H9 (cell line): ENCODE data around the gene MLLT3. TPM values are rescaled to one million over a fixed set of nuclear protein-coding genes. Genes with fewer than 3 reads are reported as not detected.

ENCODE experiments used
- DNase-seq: peaks from one replicate; pipeline ENCODE4 v3.0.0-alpha.2; 2017
- H2AFZ ChIP-seq: one replicate; pipeline ENCODE4 v1.6.1; 2013; ENCODE audit warnings: mild to moderate bottlenecking, low read length, control low read depth, moderate library complexity
- H2AK5ac ChIP-seq: 2 replicates; pipeline ENCODE4 v1.6.1; 2013; ENCODE audit warnings: low read length, control low read depth, mixed read lengths; ENCODE audit not compliant: insufficient read length
- H2BK120ac ChIP-seq: one replicate; pipeline ENCODE4 v1.6.1; 2013; ENCODE audit warnings: low read depth, mild to moderate bottlenecking, low read length, control low read depth, inconsistent platforms; ENCODE audit not compliant: poor library complexity, severe bottlenecking
- H2BK12ac ChIP-seq: 2 replicates; pipeline ENCODE4 v1.6.1; 2013; ENCODE audit warnings: low read length, control low read depth, mixed read lengths, low read depth; ENCODE audit not compliant: insufficient read length
- H2BK15ac ChIP-seq: 2 replicates; pipeline ENCODE4 v1.6.1; 2013; ENCODE audit warnings: low read depth, low read length, control low read depth
- H2BK20ac ChIP-seq: one replicate; pipeline ENCODE4 v1.6.1; 2013; ENCODE audit warnings: low read depth, mild to moderate bottlenecking, low read length, control low read depth, inconsistent platforms; ENCODE audit not compliant: poor library complexity, severe bottlenecking
- H2BK5ac ChIP-seq: 2 replicates; pipeline ENCODE4 v1.6.1; 2013; ENCODE audit warnings: low read length, control low read depth, mixed read lengths; ENCODE audit not compliant: insufficient read length
- H3K14ac ChIP-seq: 2 replicates; pipeline ENCODE4 v1.6.1; 2013; ENCODE audit warnings: low read length, control low read depth; ENCODE audit not compliant: insufficient read depth
- H3K18ac ChIP-seq: 2 replicates; pipeline ENCODE4 v1.6.1; 2013; ENCODE audit warnings: low read depth, mild to moderate bottlenecking, mixed read lengths, low read length, control low read depth; ENCODE audit not compliant: insufficient read length
- H3K23ac ChIP-seq: 2 replicates; pipeline ENCODE4 v1.6.1; 2013; ENCODE audit warnings: low read length, control low read depth, mixed read lengths, low read depth; ENCODE audit not compliant: insufficient read length
- H3K23me2 ChIP-seq: 2 replicates; pipeline ENCODE4 v1.6.1; 2013; ENCODE audit warnings: low read depth, mild to moderate bottlenecking, mixed read lengths, low read length, control low read depth; ENCODE audit not compliant: insufficient read length, poor library complexity, severe bottlenecking
- H3K27ac ChIP-seq: 2 replicates; pipeline ENCODE4 v1.5.1; 2013; ENCODE audit warnings: low read length, control low read depth, mixed read lengths, low read depth; ENCODE audit not compliant: insufficient read length
- H3K27me3 ChIP-seq: 2 replicates; pipeline ENCODE4 v1.6.1; 2013; ENCODE audit warnings: low read length, control low read depth, inconsistent platforms; ENCODE audit not compliant: insufficient read depth
- H3K4ac ChIP-seq: 2 replicates; pipeline ENCODE4 v1.6.1; 2013; ENCODE audit warnings: low read depth, mild to moderate bottlenecking, control low read depth, inconsistent platforms, low read length, moderate library complexity
- H3K4me1 ChIP-seq: 2 replicates; pipeline ENCODE4 v1.6.1; 2013; ENCODE audit warnings: low read length, control low read depth, inconsistent platforms; ENCODE audit not compliant: insufficient read depth
- H3K4me2 ChIP-seq: 2 replicates; pipeline ENCODE4 v1.6.1; 2013; ENCODE audit warnings: low read length, control low read depth, mixed read lengths; ENCODE audit not compliant: insufficient read length, insufficient read depth
- H3K56ac ChIP-seq: 2 replicates; pipeline ENCODE4 v1.6.1; 2013; ENCODE audit warnings: low read depth, mild to moderate bottlenecking, mixed read lengths, low read length, control low read depth; ENCODE audit not compliant: insufficient read length
- H3K79me1 ChIP-seq: 2 replicates; pipeline ENCODE4 v1.6.1; 2013; ENCODE audit warnings: low read depth, mild to moderate bottlenecking, moderate library complexity, low read length, control low read depth, inconsistent platforms; ENCODE audit not compliant: insufficient read depth, poor library complexity, severe bottlenecking
- H3K79me2 ChIP-seq: 2 replicates; pipeline ENCODE4 v1.6.1; 2013; ENCODE audit warnings: low read length, control low read depth, inconsistent platforms; ENCODE audit not compliant: insufficient read depth
- H3K9ac ChIP-seq: 2 replicates; pipeline ENCODE4 v1.6.1; 2013; ENCODE audit warnings: low read length, control low read depth, mixed read lengths; ENCODE audit not compliant: insufficient read length; ENCODE audit errors: extremely low read depth
- H3K9me3 ChIP-seq: one replicate; pipeline ENCODE4 v1.6.1; 2013; ENCODE audit warnings: low read depth, low read length, inconsistent platforms; ENCODE audit not compliant: control insufficient read depth
- H3T11ph ChIP-seq: one replicate; pipeline ENCODE4 v1.6.1; 2013; ENCODE audit warnings: mild to moderate bottlenecking, low read length, control low read depth, inconsistent platforms
- H4K20me1 ChIP-seq: one replicate; pipeline ENCODE4 v1.6.1; 2013; ENCODE audit not compliant: control insufficient read depth, insufficient read length, insufficient read depth
- H4K5ac ChIP-seq: 2 replicates; pipeline ENCODE4 v1.6.1; 2013; ENCODE audit warnings: low read depth, mild to moderate bottlenecking, mixed read lengths, low read length, control low read depth; ENCODE audit not compliant: insufficient read length
- H4K8ac ChIP-seq: replicated peaks from 2 replicates; pipeline ENCODE4 v1.6.1; 2013; ENCODE audit warnings: low read length, control low read depth, mixed read lengths, low read depth; ENCODE audit not compliant: insufficient read length
- H4K91ac ChIP-seq: 2 replicates; pipeline ENCODE4 v1.6.1; 2013; ENCODE audit warnings: low read depth, mild to moderate bottlenecking, moderate library complexity, mixed read lengths, low read length, control low read depth; ENCODE audit not compliant: insufficient read length
- H3K27ac Mint-ChIP-seq, 3 experiments: 2 replicates in 2 of 3; 3 replicates in 1 of 3; pipeline ENCODE4 v1.8.0; 2020 to 2021; ENCODE audit warnings: mixed read lengths in 3 of 3, mild to moderate bottlenecking in 1 of 3, moderate library complexity in 1 of 3
- H3K27me3 Mint-ChIP-seq: 2 replicates; pipeline ENCODE4 v1.8.0; 2021; ENCODE audit warnings: low read depth, mild to moderate bottlenecking, moderate library complexity, mixed read lengths
- H3K36me3 Mint-ChIP-seq, 3 experiments: 2 replicates in 2 of 3; 3 replicates in 1 of 3; pipeline ENCODE4 v1.8.0; 2020 to 2021; ENCODE audit warnings: low read depth in 3 of 3, mixed read lengths in 3 of 3; ENCODE audit not compliant: insufficient read depth in 1 of 3
- H3K4me1 Mint-ChIP-seq, 2 experiments: 2 replicates each; pipeline ENCODE4 v1.8.0; 2020; ENCODE audit warnings: mixed read lengths in 2 of 2
- H3K4me3 Mint-ChIP-seq, 2 experiments: 2 replicates in 1 of 2; 3 replicates in 1 of 2; pipeline ENCODE4 v1.8.0; 2020 to 2021; ENCODE audit warnings: mild to moderate bottlenecking in 2 of 2, mixed read lengths in 2 of 2, moderate library complexity in 1 of 2
- H3K9me3 Mint-ChIP-seq, 2 experiments: 2 replicates in 1 of 2; 3 replicates in 1 of 2; pipeline ENCODE4 v1.8.0; 2020; ENCODE audit warnings: mild to moderate bottlenecking in 2 of 2, mixed read lengths in 2 of 2, moderate library complexity in 1 of 2
- CTCF ChIP-seq: fragments of 200-600 bp; sonication (generic); conservative IDR thresholded peaks from 3 replicates; pipeline ENCODE4 v1.8.0; 2021; ENCODE audit warnings: antibody characterized with exemption, mild to moderate bottlenecking
- WGBS: extraction: QIAGEN DNeasy Blood & Tissue Kit; methylation state at CpG from one replicate; pipeline ENCODE4 v1.1.7; 2013; ENCODE audit warnings: missing lambda C conversion rate, low lambda C conversion rate, mixed read lengths; ENCODE audit not compliant: insufficient read length; ENCODE audit errors: extremely low coverage; 5-methylcytosine and 5-hydroxymethylcytosine counted together
- total RNA-seq: library from RNA; stranded (reverse); gene quantifications from 2 replicates; pipeline ENCODE4 v1.2.1, GENCODE V29; 2021

Gene MLLT3
- total RNA-seq, 1 experiment from 2014 or later, result 3.9 TPM

- WGBS, result no CpG with 5 or more reads among the region's 3 CpGs
- no peak overlapping the region for H3K23ac ChIP-seq
- no peak for TF ChIP-seq CTCF
These were observed 14.7 kb upstream of the MLLT3 start for GRCh38 chr9:20636888-20637440.

More at GRCh38 chr9:20636888-20637440, 14.7 kb upstream of the MLLT3 start:
- H4K91ac ChIP-seq, result no peak overlapping the region
- H2AK5ac ChIP-seq, result no peak overlapping the region
- H3K79me2 ChIP-seq, result no peaks in the 10 kb centered on the region
- H3T11ph ChIP-seq, result no peak overlapping the region
- H4K8ac ChIP-seq, result no peak overlapping the region
- no peaks in the 10 kb centered on the region for H3K9me3 ChIP-seq
- no peaks in the 10 kb centered on the region for H3K36me3 Mint-ChIP-seq
- no peak overlapping the region for H3K14ac ChIP-seq
- H3K27me3 Mint-ChIP-seq, result no peaks in the 10 kb centered on the region
- no peak overlapping the region for H2BK15ac ChIP-seq
- H3K23me2 ChIP-seq, result no peaks in the 10 kb centered on the region
- H3K9ac ChIP-seq, result no peak overlapping the region
- H3K4ac ChIP-seq, result no peak overlapping the region
- no peak overlapping the region for H3K4me3 Mint-ChIP-seq
- peaks cover 29 to 30% of the 10 kb centered on the region in 2 experiments for H3K4me1 Mint-ChIP-seq
- no peaks in the 10 kb centered on the region for H3K79me1 ChIP-seq
- H3K18ac ChIP-seq, result no peak overlapping the region
- no peaks in the 10 kb centered on the region for H3K27me3 ChIP-seq
- H3K4me1 ChIP-seq, result peaks cover 6% of the 10 kb centered on the region; the same call in 1 of the 2 replicates
- H4K5ac ChIP-seq, result no peak overlapping the region
- no peak overlapping the region for H3K27ac ChIP-seq
- H2BK20ac ChIP-seq, result no peak overlapping the region
- H2BK12ac ChIP-seq, result no peak overlapping the region
- H3K9me3 Mint-ChIP-seq, result no peaks in the 10 kb centered on the region
- H2AFZ ChIP-seq, result no peak overlapping the region
- peak overlapping the region in 1 of 3 experiments; percentile 39; a peak in 1 of 7 replicates for H3K27ac Mint-ChIP-seq
- H2BK120ac ChIP-seq, result no peak overlapping the region
- H2BK5ac ChIP-seq, result no peak overlapping the region
- no peak overlapping the region for H3K4me2 ChIP-seq
- DNase-seq, result peak; percentile 31
- no peaks in the 10 kb centered on the region for H4K20me1 ChIP-seq
- H3K56ac ChIP-seq, result no peak overlapping the region
